Measurements from ENCODE around the gene PIGZ. TPM values are rescaled to one million over a fixed set of nuclear protein-coding genes. Genes with fewer than 3 reads are reported as not detected.

The PIGZ gene, protein sequence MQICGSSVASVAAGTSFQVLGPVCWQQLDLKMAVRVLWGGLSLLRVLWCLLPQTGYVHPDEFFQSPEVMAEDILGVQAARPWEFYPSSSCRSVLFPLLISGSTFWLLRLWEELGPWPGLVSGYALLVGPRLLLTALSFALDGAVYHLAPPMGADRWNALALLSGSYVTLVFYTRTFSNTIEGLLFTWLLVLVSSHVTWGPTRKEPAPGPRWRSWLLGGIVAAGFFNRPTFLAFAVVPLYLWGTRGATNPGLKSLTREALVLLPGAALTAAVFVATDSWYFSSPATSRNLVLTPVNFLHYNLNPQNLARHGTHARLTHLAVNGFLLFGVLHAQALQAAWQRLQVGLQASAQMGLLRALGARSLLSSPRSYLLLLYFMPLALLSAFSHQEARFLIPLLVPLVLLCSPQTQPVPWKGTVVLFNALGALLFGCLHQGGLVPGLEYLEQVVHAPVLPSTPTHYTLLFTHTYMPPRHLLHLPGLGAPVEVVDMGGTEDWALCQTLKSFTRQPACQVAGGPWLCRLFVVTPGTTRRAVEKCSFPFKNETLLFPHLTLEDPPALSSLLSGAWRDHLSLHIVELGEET
- 7.3 and 10.1 TPM in 2 replicates for total RNA-seq (2014; rRNA removed; shearing (Covaris generic))

DNA sequence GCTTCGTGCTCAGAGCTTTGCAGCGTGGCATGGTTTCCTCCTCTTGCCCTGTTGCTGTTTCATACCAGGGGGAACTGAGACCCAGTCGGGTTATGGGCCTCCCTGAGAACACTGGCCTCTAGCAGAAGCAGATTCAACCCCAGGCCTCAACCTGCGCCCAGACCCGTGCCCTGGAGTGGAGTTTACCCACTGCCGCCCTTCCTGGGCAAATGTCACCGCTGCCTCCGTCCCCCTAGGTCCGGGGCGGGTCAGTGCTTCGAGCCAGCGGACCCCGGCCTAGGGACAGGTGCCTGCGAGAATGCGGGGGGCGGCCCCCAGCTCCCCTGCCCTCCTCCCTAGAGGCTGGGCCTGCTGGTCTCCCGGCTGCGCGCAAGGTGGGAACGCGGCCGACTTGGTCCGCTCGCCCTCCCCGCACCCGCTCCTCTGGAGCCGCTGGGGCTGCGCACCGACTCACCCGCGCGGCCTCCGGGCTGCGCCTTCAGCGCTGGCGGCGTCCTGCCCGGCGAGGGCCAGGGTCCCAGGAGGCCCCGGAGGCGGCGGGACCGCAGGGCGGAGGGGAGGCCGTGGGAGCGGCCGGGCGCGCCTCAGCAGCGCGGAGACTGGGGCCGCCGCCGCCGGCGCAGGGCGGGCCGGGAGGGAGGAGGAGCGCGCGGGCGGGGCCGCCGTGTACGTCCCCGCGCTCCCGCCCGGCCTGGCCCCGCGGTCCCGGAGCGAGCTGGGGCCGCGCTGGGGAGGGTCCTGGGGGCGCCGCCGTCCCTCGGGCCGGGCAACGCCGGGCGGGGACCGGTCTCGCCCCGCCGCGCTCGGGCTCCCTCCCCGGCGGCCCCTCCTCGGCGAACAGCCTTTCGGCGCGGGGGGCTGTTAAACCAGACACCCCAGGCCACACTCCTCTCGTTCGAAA is at the start of gene PIGZ:
PIGZ (minus strand) TSS at position 601 of the 901 bp plus-strand sequence. CDS start 16,802 bp downstream, outside the sequence.
- peak; percentile 45 for DNase-seq (ENCODE audit: low spot score)

DNA sequence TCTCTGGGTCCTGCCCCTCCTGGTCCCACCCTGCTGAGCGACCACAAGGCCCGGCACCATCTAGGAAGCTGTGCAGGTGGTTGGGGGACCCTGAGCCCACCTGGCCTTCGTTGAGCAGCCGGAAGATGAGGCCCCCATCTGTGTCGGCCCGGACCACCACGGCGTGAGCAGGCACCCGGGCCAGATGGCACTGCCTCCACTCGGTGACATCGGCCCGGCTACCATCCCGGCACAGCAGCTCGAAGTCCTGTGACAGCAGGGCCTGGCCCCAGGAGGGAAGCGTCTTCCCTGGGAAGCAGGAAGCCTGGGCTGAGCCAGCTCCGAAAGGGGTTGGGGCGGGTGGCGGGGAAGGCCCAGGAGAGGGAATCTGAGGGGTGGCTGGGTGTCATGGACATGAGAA is 48.4 kb upstream of the PIGZ start:
- no peak for DNase-seq (ENCODE audit: low spot score)

DNA sequence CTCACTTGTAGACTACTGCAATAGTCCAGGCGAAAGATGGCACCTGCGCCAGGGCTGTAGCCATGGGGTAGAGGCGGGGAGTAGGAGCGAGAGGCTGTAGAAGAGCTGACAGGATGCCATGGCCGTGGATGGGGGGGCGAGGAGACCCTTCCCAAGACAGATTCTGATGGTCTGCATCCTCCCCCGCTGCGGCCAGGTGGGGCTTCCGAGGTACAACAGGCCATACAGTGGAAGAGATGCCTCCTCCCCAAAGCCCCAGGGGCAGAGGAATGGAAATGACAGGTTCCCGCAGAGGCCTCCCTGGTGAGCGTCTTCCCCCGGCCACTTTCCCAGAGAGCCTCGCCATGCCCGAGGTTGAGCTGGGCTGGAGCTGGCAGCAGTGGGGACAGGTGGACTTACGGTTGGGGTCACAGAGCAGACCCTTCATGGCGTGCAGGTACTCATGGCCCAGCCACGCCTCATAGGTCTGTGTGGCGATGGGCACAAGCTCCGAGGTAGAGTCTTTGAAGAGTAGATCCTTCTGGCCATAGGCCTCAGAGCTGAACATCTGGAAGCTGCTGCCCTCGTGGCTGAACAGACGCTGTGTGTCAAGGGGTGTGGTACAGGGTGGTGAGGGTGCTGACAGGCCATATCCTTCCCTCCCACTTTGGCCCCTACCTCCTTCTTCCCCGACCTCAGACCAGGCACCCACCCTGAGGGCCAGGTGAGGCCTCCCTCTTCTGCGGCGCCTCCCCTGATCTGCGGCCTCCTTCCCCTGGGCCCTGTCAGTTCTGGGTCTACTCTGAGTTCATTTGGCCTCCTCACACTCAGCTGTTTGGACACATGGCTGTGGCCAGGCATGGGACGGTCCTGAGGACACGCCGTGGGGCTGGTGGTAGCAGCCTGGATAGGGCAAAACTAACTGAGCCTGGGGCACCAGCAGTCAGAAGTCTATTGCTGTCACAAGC is 47.4 kb upstream of the PIGZ start:
- DNase-seq (ENCODE audit: low spot score), result no peak

DNA sequence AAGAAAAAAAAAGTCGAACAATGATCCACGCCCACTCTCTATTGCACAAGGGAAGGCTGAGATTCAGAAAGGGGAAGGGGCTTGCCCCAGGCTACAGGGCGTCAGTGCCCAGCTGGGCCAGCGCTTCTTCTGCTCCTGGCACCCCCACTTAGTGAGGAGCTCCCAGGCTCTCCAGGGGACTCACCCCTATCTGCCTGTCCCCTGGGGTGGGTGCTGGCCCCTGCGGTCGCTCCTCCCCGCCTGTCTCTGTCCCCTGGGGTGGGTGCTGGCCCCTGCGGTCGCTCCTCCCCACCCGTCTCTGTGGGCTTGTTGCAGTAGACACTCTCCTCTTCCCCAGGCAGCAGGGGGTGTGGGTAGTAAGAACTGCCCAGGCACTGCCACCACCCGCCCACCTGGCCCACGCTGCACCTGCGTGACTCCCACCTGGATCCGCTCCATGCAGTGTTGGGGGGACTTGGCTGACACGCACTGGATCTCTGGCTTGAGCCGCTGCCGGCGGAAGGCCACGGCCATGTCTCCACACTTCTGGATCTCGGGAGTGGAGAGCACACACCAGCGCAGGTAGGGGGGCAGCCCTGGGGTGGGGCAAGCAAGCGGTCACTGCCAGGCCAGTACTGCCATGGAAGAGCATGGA is 46.4 kb upstream of the PIGZ start:
- no peak for DNase-seq (ENCODE audit: low spot score)

DNA sequence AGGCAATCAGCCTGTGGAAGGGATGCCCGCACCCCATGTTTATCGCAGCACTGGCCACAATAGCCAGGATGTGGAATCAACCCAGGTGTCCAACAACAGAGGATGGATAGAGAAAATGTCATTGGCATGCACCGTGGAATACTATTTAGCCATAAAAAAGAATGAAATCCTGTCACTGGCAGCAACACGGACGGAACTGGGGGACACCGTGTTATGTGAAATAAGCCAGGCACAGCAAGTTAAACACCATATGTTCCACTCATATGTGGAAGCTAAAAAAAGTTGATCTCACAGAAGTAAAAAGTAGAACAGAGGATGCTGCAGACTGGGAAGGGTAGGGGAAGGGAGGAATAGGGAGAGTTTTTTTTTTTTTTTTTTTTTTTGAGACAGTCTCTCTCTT is 45.4 kb upstream of the PIGZ start:
- DNase-seq (ENCODE audit: low spot score), result no peak

DNA sequence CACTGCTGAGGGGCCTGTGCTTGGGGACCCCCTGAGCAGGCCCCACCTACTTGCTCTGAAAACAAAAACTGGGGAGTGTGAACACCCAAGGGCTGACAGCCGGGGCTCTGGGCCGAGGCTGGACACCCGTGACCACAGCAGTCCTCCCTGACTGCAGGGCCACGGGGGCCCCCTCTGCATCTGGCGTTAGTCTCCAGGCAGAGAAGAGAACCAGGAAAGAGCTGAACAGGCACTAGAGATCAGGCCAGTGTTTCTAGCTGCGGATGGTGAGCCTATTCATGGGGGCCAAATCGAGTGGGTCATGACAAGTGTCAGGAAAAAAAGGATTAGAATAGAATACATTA is 43.9 kb upstream of the PIGZ start:
- no peak for DNase-seq (ENCODE audit: low spot score)

DNA sequence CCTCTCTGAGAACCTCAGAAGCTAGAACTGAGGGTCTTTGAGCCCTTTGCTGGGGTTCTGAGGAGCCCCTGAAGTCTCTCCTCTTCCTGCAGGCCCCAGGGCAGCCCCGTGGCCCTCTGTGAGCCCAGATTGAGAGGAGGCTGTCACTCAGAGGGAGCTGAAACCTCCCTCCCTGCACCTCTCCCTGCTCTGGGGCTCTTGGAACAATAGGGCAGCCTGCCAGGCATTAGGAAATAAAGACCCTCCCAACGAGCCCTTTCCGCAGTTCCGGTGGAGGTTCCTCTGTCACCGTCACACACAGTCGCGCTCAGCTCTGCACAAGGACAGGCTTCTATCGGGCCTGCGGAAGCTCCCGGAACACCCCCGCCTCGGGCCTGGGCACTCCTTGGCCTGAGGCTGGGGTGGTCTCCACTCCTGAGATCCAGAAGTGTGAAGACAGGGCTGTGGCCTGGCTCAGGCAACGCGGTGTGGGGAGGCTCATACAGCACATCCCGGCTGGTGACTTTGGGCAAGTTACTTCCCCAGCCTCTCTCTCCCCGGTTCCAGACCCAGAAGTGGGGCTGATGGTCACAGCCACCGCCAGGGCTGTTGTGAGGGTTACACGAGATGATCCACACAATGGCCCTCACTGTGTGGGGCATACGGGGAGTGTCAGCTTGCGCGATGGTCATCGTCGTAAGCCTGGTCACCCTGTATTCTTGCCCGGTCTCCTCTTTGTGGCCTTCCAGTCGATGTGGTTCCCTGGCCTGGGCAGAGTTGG is 43.3 kb upstream of the PIGZ start:
- no peak for DNase-seq (ENCODE audit: low spot score)

DNA sequence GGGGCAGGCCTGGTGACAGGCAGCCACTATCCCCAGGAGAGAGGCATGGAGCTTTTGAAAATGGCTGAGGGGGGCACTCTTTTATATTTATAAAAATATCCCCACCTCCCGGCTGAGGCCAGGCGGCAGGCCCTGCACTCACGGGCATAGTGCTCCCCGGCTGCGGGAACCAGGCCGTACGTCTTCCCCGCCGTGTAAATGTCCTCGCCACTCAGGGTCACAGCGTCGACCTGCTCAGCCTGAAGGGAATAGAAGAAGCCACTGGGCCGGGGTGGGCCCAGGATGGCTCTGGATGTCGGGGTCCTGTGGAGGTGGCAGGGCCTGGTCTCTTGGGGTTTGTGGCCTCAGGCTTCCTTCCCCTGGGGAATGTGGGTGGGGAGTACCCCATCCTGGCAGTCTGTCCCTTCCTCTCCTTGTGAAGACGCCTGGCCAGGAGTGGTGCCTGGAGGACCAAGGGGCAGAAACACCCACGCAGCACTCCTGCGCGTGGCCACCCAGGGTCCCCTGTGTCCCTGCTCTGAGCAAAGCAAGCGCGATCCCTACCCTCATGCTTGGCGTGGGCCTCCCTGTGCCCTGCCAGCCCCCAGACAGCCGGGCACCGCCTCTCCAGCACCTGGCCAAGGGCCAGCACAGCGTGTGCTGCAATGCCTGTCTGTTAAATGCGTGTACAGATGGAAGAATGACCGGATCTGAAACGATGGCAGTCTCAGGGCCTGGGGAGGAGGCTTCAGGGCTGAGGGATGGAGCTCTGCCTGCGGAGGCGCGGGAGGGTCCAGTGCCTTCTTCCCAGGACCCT is 42.1 kb upstream of the PIGZ start:
- DNase-seq (ENCODE audit: low spot score), result no peak

DNA sequence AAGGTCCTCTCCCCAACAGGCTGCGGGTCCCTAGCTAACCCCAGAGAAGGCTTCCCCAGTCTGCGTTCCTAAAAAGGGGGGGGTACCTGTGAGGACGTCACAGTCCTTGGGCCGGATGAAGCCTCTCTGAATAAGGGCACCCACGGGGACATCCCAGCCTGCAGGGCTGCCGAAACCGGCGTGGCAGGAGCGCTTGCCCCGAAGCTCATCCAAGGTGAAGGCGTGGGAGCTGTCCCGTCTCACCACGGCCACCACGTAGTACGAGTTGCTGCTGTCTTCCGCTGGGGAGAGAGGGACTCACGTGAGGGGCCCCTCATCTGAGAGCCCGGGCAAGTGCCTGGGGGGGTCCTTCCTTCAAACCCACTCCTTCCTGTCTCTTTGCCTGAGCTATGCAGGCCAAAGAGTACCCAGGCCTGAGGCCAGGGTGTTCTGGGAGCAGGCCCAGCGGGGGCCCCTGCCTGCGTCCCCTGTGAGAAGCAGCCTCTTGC is 40.9 kb upstream of the PIGZ start:
- no peak for DNase-seq (ENCODE audit: low spot score)

DNA sequence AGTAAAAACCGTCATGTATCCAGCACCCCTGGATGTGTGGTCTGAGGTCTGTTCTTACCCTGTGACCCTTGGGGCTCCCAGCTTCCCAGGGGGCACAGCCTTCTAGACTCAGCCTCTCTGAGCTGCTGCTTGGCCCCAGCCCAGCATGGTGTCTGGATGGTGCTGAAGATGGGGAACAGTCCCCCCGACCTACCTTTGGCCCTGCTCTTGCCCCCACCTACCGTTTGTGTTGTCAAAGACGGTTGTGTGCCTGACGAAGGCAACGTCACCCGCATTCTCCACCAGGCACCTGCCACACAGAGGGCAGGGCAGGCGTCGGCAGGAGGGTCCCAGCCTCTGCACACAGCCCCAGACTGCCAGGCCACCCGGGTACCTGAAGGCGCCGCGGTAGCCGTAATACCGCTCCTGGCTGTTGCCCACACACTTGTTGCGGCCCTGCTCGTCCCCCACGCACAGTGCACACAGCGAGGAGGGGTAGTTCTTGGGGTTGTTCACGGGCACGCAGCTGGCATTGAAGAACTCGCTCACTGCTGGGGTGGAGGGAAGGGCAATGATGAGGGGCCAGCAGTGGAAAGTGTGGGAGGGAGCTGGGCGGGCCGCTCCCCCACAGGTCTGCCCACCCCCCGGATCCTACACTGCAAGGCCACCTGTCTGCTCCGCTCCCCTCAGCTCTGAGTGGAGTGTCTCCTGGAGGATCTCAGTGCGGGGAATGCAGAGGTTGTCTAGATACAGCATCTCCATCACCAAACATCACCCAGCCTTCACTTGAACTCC is 40.0 kb upstream of the PIGZ start:
- no peak for DNase-seq (ENCODE audit: low spot score)

DNA sequence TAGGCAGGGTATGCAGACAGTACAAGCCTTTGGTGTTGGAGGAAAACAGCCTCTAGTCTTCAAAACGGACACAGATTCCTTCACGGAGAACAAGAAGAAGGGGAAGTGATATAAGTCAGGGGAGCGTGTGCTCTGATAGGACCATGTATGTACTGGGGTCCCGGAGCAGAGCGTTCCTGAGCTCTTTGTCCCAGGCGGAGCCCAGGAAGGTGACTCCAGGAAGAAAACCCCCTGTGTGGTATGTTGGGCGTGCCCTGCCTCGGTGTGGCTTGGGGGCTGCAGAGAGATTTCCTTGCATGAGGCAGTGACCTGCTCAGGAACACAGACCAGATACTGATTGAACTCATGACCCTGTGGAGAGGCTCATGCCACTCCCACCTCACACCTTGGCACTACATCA is 39.3 kb upstream of the PIGZ start:
- DNase-seq (ENCODE audit: low spot score), result no peak

DNA sequence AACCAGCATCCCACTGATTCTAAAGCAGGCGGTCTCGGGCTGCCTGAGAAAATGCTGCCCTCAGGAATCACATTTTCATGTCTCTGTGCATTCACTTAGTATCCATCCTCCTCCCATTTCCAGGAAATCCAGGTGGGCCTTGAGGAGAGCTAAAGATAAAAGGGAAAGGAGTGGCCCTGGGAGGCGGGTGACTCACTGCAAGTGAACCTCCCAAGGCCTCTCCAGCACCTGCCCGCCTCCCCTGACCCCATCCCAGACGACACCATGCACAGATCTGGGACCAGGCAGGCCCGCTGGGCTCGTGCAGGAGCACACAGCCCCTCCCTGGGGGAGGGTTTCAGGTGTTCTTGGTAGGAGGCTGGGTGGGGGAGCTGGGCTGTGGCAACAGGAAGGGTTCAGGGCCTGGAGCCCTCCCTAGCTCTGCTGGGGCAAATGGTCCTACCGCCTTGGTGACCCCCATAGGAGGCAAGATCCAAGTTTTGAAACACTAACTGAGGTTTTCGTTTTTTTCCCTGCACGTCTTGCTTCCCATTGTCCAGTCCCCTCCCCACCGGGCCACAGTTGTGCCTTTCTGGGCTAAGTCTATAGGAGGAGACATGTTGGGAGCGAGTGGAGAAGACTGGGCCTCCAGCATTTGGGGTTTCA is 38.8 kb upstream of the PIGZ start:
- peak; percentile 22 for DNase-seq (ENCODE audit: low spot score)

DNA sequence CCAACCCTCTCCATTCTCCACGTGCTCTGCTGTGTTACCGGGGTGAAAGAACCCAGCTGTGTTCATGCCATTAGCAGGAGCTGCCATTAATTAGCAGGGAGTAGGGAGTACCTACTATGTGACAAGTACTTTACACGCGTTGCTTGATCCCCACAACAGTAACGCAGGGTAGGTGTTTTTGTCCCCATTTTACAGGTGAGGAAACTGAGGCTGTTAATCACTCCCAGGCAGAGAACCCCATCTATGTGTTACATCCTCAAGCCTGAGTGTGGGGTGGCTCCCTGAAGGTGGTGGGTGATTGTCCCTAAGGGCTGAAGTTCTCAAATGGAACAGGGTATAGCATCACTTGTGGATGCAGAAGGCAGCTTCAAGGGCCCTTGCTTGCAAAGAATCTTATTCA is 38.2 kb upstream of the PIGZ start:
- no peak for DNase-seq (ENCODE audit: low spot score)

DNA sequence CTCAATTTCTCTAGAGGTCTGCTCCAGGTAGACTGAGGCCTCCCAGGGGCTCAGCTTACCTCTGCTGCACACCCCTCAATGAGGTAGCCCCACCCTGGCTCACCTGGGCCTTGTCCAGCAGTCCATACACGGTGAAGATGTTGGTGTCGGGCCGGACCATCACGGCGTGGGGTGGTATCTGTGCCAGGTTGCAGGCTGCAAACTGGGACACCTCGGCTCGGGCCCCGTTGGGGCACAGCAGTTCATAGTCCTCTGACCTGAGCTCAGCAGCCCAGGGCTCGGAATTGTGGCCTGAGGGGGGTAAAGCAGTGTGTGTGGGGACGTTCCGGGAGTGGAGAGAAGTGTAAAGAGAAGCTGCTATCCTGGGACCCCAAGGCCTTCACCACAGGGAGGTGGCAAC is 37.8 kb upstream of the PIGZ start:
- no peak for DNase-seq (ENCODE audit: low spot score)

DNA sequence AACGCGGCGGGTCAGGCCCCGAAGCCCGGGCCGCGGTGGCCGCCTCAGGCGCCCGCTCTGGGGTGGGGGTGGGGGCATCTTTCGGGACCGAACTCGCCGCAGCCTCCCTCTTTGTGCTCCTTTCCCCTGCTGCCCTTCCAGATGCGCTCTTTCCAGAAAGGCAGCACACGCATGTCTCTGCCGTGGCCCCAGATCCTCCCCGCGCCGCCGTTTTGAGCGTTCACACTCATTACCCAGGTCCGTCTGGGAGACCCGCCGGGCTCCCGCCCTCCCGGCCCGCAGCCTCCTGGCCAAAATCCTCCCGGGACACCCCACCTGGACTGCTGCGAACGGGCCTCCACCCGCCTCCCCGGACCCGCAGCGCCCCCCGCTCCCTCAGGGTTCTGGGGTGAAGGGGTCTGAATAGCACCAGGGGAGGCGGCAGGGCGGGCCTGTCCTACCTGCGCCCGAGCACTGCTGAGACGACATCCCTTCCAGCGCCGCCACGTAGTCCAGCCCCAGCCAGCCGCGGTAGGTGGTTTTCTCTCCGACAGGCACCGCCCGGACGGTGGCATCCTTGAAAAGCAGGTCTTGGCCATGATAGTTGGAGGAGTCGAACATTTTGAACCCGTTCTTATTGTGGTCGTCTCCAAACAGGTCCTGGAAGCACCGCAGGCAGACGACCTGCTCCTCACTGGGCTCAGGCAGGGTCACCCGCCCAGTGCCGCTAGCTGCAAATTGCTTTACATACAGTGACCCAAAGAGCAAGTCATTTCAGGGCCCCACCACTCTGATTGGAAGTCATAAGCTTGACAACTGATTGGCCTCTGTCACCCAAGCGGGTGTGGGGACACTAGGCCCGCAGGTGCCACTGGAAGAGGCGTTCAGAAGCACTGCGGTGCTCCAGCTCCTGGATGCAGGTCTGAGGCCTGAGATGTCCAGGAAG is 35.1 kb upstream of the PIGZ start:
- peak; percentile 45 for DNase-seq (ENCODE audit: low spot score)

DNA sequence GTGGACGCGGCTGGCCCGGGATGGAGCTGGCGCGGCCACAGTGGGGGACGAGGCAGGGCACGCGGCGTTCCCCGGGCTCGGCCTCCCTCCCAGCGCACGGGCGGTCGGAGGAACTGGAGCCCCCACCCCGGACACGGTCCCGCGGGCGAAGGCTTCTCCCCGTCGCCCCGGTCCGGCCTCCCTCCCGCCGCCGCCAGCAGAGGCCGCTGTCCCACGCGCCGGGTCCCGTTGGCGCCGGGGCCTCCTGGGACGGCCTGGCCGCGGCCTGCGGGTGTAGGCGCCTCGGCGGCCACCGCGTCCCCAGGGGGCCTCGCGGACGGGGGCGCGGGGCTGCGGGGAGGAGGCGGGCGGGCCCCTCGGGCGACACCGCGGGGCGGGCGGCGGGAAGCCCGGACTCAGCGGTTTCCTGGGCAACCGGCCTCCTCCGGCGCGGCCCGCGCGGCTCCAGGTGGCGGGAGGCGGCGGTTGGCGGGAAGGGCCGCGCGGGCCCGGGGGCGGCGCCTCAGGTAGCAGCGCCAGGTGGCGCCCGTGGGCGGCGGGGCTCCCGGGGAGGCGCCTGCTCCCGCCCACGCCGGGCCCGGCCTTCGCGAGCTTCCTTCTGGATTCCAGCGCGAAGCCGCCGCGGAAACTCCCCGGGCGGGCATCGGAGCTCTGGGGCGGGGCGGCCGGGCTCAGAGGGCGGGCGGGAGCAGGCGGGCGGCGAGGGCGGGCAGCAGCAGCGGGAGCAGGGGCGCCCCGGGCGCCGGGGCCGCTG is 34.2 kb upstream of the PIGZ start:
- peak; percentile 87 for DNase-seq (ENCODE audit: low spot score)
